HG03064 (cell line): ENCODE results near the gene BIN1.

Experiments
- ATAC-seq: cut with Tn5 transposase; IDR thresholded peaks from one replicate; pipeline ENCODE4 v1.9.1; 2021; ENCODE audit warnings: low read depth; ENCODE audit not compliant: unreplicated experiment

BIN1 gene

GRCh38 chr2:127008265-127009015 lies 98.5 kb downstream of the BIN1 start:
- ATAC-seq = no peak

GRCh38 chr2:127007652-127008051 lies 99.3 kb downstream of the BIN1 start:
- no peak for ATAC-seq

DNA sequence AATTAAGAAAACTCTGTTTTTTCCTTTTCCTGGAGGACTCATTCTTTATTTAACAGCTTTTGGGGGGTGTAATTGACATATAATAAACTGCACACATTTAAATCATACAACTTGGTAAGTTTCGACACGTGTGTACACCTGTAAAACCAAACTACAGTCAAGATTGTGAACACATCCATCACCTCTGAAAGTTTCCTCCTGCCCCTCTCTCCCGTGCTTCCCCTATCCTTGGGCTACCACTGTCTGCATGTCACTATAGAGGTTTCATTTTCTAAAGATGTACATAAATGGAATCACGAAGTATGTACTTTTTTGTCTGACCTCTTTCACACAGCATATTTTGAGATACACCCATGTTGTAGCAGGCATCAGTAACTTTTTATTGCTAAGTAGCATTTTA lies 100.0 kb downstream of the BIN1 start:
- no peak for ATAC-seq

GRCh38 chr2:127004893-127005600 lies 101.9 kb downstream of the BIN1 start:
- ATAC-seq = no peak

GRCh38 chr2:127003070-127003800 lies 103.7 kb downstream of the BIN1 start:
- no peak for ATAC-seq

GRCh38 chr2:127001751-127002150 lies 105.2 kb downstream of the BIN1 start:
- no peak for ATAC-seq

- ATAC-seq = no peak
Measured at GRCh38 chr2:127000937-127001336, 106.0 kb downstream of the BIN1 start.

DNA sequence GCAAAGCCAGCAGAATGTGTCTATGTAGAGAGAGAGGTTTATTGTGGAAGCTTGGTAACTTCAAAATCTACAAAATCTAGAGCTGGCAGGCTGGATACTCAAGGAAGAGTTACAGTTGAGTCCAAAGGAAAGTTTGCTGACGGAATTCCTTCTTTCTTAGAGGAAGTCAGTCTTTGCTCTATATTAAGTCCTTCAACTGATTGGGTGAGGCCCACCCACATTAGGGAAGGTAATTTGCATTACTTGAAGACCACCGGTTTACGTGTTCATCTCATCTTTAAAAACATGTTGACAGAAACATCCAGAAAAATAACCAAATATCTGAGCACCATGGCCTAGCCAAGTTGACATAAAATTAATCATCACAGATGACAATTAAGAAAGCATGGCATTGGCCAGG lies 106.8 kb downstream of the BIN1 start:
- no peak for ATAC-seq

DNA sequence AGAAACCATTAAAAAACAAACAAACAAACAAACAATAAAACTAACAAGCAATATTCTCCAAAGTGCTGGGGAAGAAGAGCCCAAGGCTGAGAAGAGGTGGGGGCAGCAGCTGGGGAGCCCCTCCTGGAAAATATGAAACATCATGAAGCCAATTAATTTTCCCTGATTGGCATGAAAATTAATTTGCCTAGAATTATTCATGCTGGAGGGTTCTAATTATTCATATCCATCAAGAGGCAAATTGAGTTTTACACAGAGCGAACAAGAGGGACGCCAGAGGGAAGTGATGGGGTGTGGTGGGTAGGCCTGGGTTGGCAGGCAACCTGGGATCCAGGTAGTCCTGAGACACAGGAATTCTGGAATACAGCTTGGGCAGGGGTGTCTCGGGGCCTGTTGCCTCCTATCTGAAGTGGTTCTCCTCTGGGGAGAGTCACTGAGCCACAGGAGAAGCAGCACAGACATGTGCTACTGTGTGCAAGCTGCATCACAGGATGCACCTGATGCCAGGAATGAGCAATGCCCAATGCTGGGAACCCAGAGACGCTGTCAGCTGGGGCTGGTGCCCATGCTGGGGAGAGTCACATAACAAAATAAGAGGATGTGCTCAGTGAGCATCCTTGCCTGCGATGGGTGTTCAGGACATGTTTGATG lies 107.7 kb downstream of the BIN1 start:
- ATAC-seq = no peak

DNA sequence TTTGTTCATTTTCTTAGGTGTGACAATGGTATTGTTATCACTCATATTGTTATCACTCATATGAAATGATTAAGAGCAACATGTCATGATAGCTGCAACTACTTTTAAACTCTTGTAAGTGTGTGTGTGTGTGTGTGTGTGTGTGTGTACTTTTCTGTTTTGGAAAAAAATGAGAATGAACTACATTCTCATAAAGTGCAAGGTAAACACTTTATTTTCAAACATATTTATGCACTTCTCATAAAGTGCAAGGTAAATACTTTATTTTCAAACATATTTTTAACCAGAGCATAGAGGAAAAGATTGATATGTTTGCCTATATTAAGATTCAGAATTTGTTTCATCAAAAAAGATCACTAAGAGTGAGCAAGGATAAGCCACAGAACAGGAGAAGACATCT lies 108.5 kb downstream of the BIN1 start:
- no peak for ATAC-seq
